ENCODE measurements around the gene SPATC1L.
A peak's percentile ranks its signal among the peaks of the same experiment; 100 is the strongest.
"Not testable (repeated sequence)": the region's sequence is repeated elsewhere in the genome, so short reads cannot be mapped to it uniquely, and the experiment has no call there.

The SPATC1L gene

DNA sequence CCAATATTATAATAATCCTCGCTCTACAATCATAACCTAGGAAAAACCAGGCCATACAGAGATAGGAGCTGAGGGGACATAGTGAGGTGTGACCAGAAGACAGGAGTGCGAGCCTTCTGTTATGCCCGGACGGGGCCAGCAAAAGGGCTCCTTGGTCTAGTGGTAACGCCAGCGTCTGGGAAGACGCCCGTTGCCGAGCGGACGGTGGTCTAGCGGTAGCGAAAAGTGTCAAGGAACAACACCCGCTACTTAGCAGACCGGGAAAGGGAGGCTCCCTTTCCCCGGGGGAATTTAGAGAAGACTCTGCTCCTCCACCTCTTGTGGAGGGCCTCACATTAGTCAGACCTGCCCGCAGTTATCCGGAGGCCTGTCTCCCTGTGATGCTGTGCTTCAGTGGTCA lies 39.4 kb upstream of the SPATC1L start:
- not testable (repeated sequence) for H2BK5ac ChIP-seq (ENCODE audit: low read depth, low read length, poor library complexity, severe bottlenecking); H3K23ac ChIP-seq (ENCODE audit: low read length in 2 of 2); H4K8ac ChIP-seq (ENCODE audit: low read length); H2BK120ac ChIP-seq (ENCODE audit: low read depth, low read length); H3K4me2 ChIP-seq (ENCODE audit: low read length, poor library complexity, severe bottlenecking); H3K4me3 ChIP-seq (ENCODE audit: insufficient read depth in 1 of 2, low read depth in 1 of 2, low read length in 2 of 2); H2AFZ ChIP-seq (ENCODE audit: low read depth, low read length); H3K27me3 ChIP-seq (ENCODE audit: control insufficient read depth in 1 of 2, insufficient read depth in 1 of 2, low read length in 2 of 2); H3K18ac ChIP-seq (ENCODE audit: low read depth in 1 of 2, low read length in 2 of 2); H2AK5ac ChIP-seq (ENCODE audit: low read length, severe bottlenecking); H2BK15ac ChIP-seq (ENCODE audit: low read depth, poor library complexity, severe bottlenecking); H3K27ac ChIP-seq (ENCODE audit: low read length, poor library complexity, severe bottlenecking); H3K9me3 ChIP-seq (ENCODE audit: control insufficient read depth, low read length); DNase-seq; H4K91ac ChIP-seq (ENCODE audit: low read length); H3K14ac ChIP-seq (ENCODE audit: low read length in 2 of 2); H3K4ac ChIP-seq (ENCODE audit: low read depth in 1 of 2, low read length in 2 of 2); H2BK12ac ChIP-seq (ENCODE audit: low read length in 2 of 2); H3K9ac ChIP-seq (ENCODE audit: low read length)
- Histone ChIP-seq H3K4me1 (ENCODE audit: control insufficient read depth, insufficient read depth, low read depth, low read length) (peaks cover 18% of the 10 kb centered on the region), H3K36me3 (ENCODE audit: control insufficient read depth in 1 of 2, insufficient read depth in 2 of 2, low read depth in 1 of 2, low read length in 2 of 2) (peaks cover 43 to 49% of the 10 kb centered on the region in 2 experiments), H3K79me1 (replicated peaks; ENCODE audit: low read length, poor library complexity, severe bottlenecking) (peaks cover 26% of the 10 kb centered on the region)
- WGBS, result 96% methylated on average over 17 of the region's 18 CpGs

DNA sequence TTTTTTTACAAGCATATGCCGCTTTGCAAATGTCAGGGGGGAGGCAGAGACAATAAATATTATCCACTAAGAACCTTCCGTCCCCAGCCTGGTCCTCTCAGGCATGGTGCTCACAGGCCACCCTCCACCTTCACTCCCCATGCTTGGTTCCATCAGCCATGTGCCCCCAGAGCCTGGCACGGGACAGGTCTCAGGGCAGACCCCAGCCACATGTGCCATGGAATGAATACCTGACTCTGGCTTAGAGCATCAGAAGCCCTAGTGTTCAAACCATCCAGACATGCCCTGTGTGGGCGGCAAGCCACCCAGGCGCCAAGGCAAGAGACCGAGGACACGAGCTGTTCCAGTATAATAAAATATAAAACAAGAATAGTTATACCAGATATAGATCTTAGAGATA lies 39.0 kb upstream of the SPATC1L start:
- H3K4me2 ChIP-seq (ENCODE audit: low read length, poor library complexity, severe bottlenecking), result no peak overlapping the region
- H4K8ac ChIP-seq (ENCODE audit: low read length), result no peak overlapping the region
- no peaks in the 10 kb centered on the region for H3K9me3 ChIP-seq (ENCODE audit: control insufficient read depth, low read length)
- peaks cover 46 to 48% of the 10 kb centered on the region in 2 experiments for H3K36me3 ChIP-seq (ENCODE audit: control insufficient read depth in 1 of 2, insufficient read depth in 2 of 2, low read depth in 1 of 2, low read length in 2 of 2)
- H2BK12ac ChIP-seq (ENCODE audit: low read length in 2 of 2), result no peak overlapping the region
- H2BK15ac ChIP-seq (ENCODE audit: low read depth, poor library complexity, severe bottlenecking), result no peak overlapping the region
- H3K18ac ChIP-seq (ENCODE audit: low read depth in 1 of 2, low read length in 2 of 2), result peak overlapping the region in 1 of 2 experiments; percentile 1
- no peak overlapping the region for H2BK120ac ChIP-seq (ENCODE audit: low read depth, low read length)
- peaks cover 18% of the 10 kb centered on the region for H3K4me1 ChIP-seq (ENCODE audit: control insufficient read depth, insufficient read depth, low read depth, low read length)
- H3K27ac ChIP-seq (ENCODE audit: low read length, poor library complexity, severe bottlenecking), result no peak overlapping the region
- H3K4ac ChIP-seq (ENCODE audit: low read depth in 1 of 2, low read length in 2 of 2), result no peak overlapping the region
- no peak overlapping the region for H3K14ac ChIP-seq (ENCODE audit: low read length in 2 of 2)
- over 99% methylated on average over 3 of the region's 7 CpGs for WGBS
- DNase-seq, result no peak
- H3K27me3 ChIP-seq (ENCODE audit: control insufficient read depth in 1 of 2, insufficient read depth in 1 of 2, low read length in 2 of 2), result no peaks in the 10 kb centered on the region
- H2BK5ac ChIP-seq (ENCODE audit: low read depth, low read length, poor library complexity, severe bottlenecking), result no peak overlapping the region
- H3K23ac ChIP-seq (ENCODE audit: low read length in 2 of 2), result no peak overlapping the region
- no peak overlapping the region for H2AK5ac ChIP-seq (ENCODE audit: low read length, severe bottlenecking)
- no peak overlapping the region for H3K9ac ChIP-seq (ENCODE audit: low read length)
- H2AFZ ChIP-seq (ENCODE audit: low read depth, low read length), result no peak overlapping the region
- no peak overlapping the region for H4K91ac ChIP-seq (ENCODE audit: low read length)
- no peak overlapping the region for H3K4me3 ChIP-seq (ENCODE audit: insufficient read depth in 1 of 2, low read depth in 1 of 2, low read length in 2 of 2)
- H3K79me1 ChIP-seq (replicated peaks; ENCODE audit: low read length, poor library complexity, severe bottlenecking), result peaks cover 23% of the 10 kb centered on the region

DNA sequence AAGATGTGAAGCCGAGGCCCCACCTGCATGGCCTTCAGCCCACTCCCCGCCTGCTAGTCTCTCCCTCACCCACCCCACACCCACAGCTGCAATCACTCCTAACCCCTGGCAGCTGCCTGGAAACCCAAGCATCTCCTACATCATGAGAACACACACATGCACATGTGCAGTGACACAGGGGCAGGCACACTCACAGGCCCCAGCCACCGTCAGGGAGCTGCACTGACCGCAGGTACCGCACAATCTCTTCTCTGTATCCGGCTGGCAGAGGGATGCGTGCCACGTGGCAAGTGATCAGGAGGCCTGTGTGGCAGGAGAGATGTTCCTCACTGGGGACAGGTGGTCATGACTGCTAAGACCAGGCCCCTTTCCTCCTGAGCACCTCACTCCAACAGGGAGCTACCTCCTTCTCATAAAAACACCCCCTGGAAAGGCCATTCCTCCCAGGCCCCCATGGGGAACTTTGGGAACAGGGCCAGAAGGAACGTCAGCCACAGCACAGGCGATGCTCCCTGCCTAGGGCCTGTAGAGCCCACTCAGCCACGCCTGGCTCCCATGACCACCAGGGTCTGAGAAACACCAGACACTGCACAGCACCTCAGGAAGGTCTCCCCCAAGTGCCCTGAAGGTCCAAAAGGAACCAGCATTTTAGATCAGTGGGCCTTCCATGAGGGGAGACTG lies 38.3 kb upstream of the SPATC1L start:
- Histone ChIP-seq H3K36me3 (ENCODE audit: control insufficient read depth in 1 of 2, insufficient read depth in 2 of 2, low read depth in 1 of 2, low read length in 2 of 2) (peaks cover 49 to 50% of the 10 kb centered on the region in 2 experiments), H2BK12ac (ENCODE audit: low read length in 2 of 2) (no peak overlapping the region), H2AFZ (ENCODE audit: low read depth, low read length) (no peak overlapping the region), H3K4me3 (ENCODE audit: insufficient read depth in 1 of 2, low read depth in 1 of 2, low read length in 2 of 2) (no peak overlapping the region), H2AK5ac (ENCODE audit: low read length, severe bottlenecking) (no peak overlapping the region), H2BK120ac (ENCODE audit: low read depth, low read length) (no peak overlapping the region), H2BK15ac (ENCODE audit: low read depth, poor library complexity, severe bottlenecking) (no peak overlapping the region), H3K9ac (ENCODE audit: low read length) (peak overlapping the region; percentile 18), H3K79me1 (replicated peaks; ENCODE audit: low read length, poor library complexity, severe bottlenecking) (peaks cover 25% of the 10 kb centered on the region), H3K9me3 (ENCODE audit: control insufficient read depth, low read length) (no peaks in the 10 kb centered on the region), H3K4me1 (ENCODE audit: control insufficient read depth, insufficient read depth, low read depth, low read length) (peaks cover 18% of the 10 kb centered on the region), H4K8ac (ENCODE audit: low read length) (peak overlapping the region; percentile 33), H2BK5ac (ENCODE audit: low read depth, low read length, poor library complexity, severe bottlenecking) (no peak overlapping the region), H3K27ac (ENCODE audit: low read length, poor library complexity, severe bottlenecking) (no peak overlapping the region), H3K27me3 (ENCODE audit: control insufficient read depth in 1 of 2, insufficient read depth in 1 of 2, low read length in 2 of 2) (no peaks in the 10 kb centered on the region), H3K4ac (ENCODE audit: low read depth in 1 of 2, low read length in 2 of 2) (no peak overlapping the region), H3K4me2 (ENCODE audit: low read length, poor library complexity, severe bottlenecking) (no peak overlapping the region), H3K23ac (ENCODE audit: low read length in 2 of 2) (no peak overlapping the region), H3K18ac (ENCODE audit: low read depth in 1 of 2, low read length in 2 of 2) (no peak overlapping the region), H4K91ac (ENCODE audit: low read length) (no peak overlapping the region), H3K14ac (ENCODE audit: low read length in 2 of 2) (no peak overlapping the region)
- DNase-seq, result no peak
- WGBS, result 94% methylated on average over 11 of the region's 11 CpGs

DNA sequence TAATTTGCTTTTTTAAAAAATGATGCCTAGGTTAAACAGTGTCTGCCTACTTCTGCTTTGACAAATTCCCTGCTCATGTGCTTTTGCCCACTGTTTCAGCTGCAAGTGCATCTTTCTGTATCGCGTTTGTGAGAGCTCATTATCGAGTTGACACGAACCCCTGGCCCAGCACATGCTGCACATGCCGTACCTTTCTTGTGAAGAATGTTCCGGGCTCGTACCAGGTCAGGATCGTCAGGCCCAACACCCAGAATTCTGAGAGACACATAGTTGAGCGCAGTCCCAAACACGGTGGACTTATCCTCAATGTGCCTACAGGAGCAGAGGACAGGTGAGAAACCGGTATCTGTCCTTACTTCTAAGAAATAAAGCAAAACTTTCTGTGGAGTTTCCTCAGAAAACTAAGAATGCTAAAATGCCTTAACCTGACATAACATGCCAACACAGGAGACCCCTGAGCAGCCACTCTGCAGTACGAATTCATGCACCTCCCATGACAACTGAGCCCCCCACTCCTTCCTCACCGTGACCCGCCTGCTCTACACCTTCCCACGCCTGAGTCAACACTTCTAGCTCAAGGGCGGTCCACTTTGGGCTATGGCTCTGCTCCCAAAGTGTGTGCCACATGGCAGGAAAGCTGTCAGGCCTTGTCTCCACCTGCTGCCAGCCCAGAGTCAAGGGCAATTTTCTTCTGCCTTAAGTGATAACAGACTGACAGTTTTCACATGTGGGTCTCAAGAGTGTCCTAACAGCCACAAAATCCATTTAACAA lies 37.6 kb upstream of the SPATC1L start:
- 86% methylated on average over 16 of the region's 16 CpGs for WGBS
- H3K4me3 ChIP-seq (ENCODE audit: insufficient read depth in 1 of 2, low read depth in 1 of 2, low read length in 2 of 2), result no peak overlapping the region
- no peak for DNase-seq
- H3K14ac ChIP-seq (ENCODE audit: low read length in 2 of 2), result no peak overlapping the region
- no peak overlapping the region for H3K4ac ChIP-seq (ENCODE audit: low read depth in 1 of 2, low read length in 2 of 2)
- H2BK15ac ChIP-seq (ENCODE audit: low read depth, poor library complexity, severe bottlenecking), result no peak overlapping the region
- no peaks in the 10 kb centered on the region for H3K9me3 ChIP-seq (ENCODE audit: control insufficient read depth, low read length)
- no peak overlapping the region for H2BK120ac ChIP-seq (ENCODE audit: low read depth, low read length)
- peaks cover 54 to 56% of the 10 kb centered on the region in 2 experiments for H3K36me3 ChIP-seq (ENCODE audit: control insufficient read depth in 1 of 2, insufficient read depth in 2 of 2, low read depth in 1 of 2, low read length in 2 of 2)
- no peak overlapping the region for H2BK12ac ChIP-seq (ENCODE audit: low read length in 2 of 2)
- H3K18ac ChIP-seq (ENCODE audit: low read depth in 1 of 2, low read length in 2 of 2), result no peak overlapping the region
- peaks cover 27% of the 10 kb centered on the region for H3K79me1 ChIP-seq (replicated peaks; ENCODE audit: low read length, poor library complexity, severe bottlenecking)
- H3K23ac ChIP-seq (ENCODE audit: low read length in 2 of 2), result no peak overlapping the region
- H2AFZ ChIP-seq (ENCODE audit: low read depth, low read length), result no peak overlapping the region
- no peak overlapping the region for H4K91ac ChIP-seq (ENCODE audit: low read length)
- H3K9ac ChIP-seq (ENCODE audit: low read length), result peak overlapping the region; percentile 18
- no peak overlapping the region for H4K8ac ChIP-seq (ENCODE audit: low read length)
- no peaks in the 10 kb centered on the region for H3K27me3 ChIP-seq (ENCODE audit: control insufficient read depth in 1 of 2, insufficient read depth in 1 of 2, low read length in 2 of 2)
- peaks cover 15% of the 10 kb centered on the region for H3K4me1 ChIP-seq (ENCODE audit: control insufficient read depth, insufficient read depth, low read depth, low read length)
- no peak overlapping the region for H3K4me2 ChIP-seq (ENCODE audit: low read length, poor library complexity, severe bottlenecking)
- no peak overlapping the region for H2AK5ac ChIP-seq (ENCODE audit: low read length, severe bottlenecking)
- no peak overlapping the region for H2BK5ac ChIP-seq (ENCODE audit: low read depth, low read length, poor library complexity, severe bottlenecking)
- H3K27ac ChIP-seq (ENCODE audit: low read length, poor library complexity, severe bottlenecking), result no peak overlapping the region
